Neural progenitor cell (in vitro differentiated cells): ENCODE data around the gene SORBS2.

ENCODE experiments used
- EZH2phosphoT487 ChIP-seq: fragments of 200-600 bp; sonication (generic); IDR thresholded peaks from 2 replicates; pipeline ENCODE4 v1.6.1; 2017; ENCODE audit warnings: antibody characterized with exemption
- TF ChIP-seq, protein P1 (sequence below): fragments of 200-600 bp; sonication (generic); IDR thresholded peaks from 2 replicates; pipeline ENCODE4 v1.5.1; 2017; ENCODE audit warnings: antibody characterized with exemption, mild to moderate bottlenecking

DNA sequence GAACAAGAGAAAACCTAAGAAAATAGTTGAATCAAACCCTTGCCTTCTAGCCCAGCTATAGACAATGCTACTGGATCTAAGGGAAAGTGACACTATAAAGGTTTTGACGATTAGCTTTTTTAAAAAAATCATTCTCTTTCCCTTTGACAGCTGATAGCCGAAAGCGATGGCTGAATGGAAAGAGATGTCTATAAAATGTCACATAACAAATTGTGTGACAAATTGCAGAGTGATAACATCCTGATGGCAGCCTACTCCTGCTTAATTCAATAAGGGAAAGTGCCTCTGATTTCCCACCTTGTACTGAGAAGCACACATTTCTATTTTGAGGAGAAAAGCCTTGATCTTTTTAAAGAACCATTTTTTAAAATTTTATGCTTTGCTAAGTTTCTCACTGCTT is 114.5 kb downstream of the SORBS2 start:
- TF ChIP-seq, protein P1, sequence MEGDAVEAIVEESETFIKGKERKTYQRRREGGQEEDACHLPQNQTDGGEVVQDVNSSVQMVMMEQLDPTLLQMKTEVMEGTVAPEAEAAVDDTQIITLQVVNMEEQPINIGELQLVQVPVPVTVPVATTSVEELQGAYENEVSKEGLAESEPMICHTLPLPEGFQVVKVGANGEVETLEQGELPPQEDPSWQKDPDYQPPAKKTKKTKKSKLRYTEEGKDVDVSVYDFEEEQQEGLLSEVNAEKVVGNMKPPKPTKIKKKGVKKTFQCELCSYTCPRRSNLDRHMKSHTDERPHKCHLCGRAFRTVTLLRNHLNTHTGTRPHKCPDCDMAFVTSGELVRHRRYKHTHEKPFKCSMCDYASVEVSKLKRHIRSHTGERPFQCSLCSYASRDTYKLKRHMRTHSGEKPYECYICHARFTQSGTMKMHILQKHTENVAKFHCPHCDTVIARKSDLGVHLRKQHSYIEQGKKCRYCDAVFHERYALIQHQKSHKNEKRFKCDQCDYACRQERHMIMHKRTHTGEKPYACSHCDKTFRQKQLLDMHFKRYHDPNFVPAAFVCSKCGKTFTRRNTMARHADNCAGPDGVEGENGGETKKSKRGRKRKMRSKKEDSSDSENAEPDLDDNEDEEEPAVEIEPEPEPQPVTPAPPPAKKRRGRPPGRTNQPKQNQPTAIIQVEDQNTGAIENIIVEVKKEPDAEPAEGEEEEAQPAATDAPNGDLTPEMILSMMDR, result no peak
- TF ChIP-seq EZH2phosphoT487, result no peak
